OCI-LY3 (cell line): ENCODE measurements around the gene TRIM46.
"Not testable (repeated sequence)": the region's sequence is repeated elsewhere in the genome, so short reads cannot be mapped to it uniquely, and the experiment has no call there.

ENCODE experiments used
- H2AFZ ChIP-seq: fragments of 200-600, 300-600 bp; shearing (Covaris generic); 2 replicates; pipeline ENCODE4 v1.6.0; 2014; ENCODE audit warnings: antibody characterized with exemption, low read depth, low read length
- H3K27ac ChIP-seq: fragments of 200-600, 300-600 bp; sonication (generic); 2 replicates; pipeline ENCODE4 v1.5.1; 2014; ENCODE audit warnings: mild to moderate bottlenecking, low read length, moderate library complexity, mixed read lengths
- H3K27me3 ChIP-seq: fragments of 200-600, 300-600 bp; sonication (generic); 2 replicates; pipeline ENCODE4 v1.6.1; 2014; ENCODE audit warnings: low read depth, low read length, mixed read lengths
- H3K36me3 ChIP-seq: fragments of 200-600, 300-600 bp; sonication (generic); replicated peaks from 2 replicates; pipeline ENCODE3; 2014; ENCODE audit warnings: low read depth, low read length, mixed read lengths
- H3K4me1 ChIP-seq: fragments of 300-600, 200-600 bp; sonication (generic); 2 replicates; pipeline ENCODE4 v1.6.1; 2014; ENCODE audit warnings: low read length, mixed read lengths
- H3K4me2 ChIP-seq: fragments of 200-600, 300-600 bp; sonication (generic); 2 replicates; pipeline ENCODE4 v1.6.1; 2014; ENCODE audit warnings: low read length, mixed read lengths
- H3K4me3 ChIP-seq: fragments of 300-600, 200-600 bp; sonication (generic); 2 replicates; pipeline ENCODE4 v1.5.1; 2014; ENCODE audit warnings: antibody characterized with exemption, mild to moderate bottlenecking, low read length, moderate library complexity
- H3K79me2 ChIP-seq: fragments of 300-600, 200-600 bp; shearing (Covaris generic); 2 replicates; pipeline ENCODE4 v1.6.1; 2014; ENCODE audit warnings: mild to moderate bottlenecking, low read length, mixed read lengths
- H3K9ac ChIP-seq: fragments of 300-600, 200-600 bp; shearing (Covaris generic); 2 replicates; pipeline ENCODE4 v1.6.0; 2014; ENCODE audit warnings: mild to moderate bottlenecking, low read length, moderate library complexity
- H3K9me3 ChIP-seq: fragments of 200-600, 300-600 bp; shearing (Covaris generic); 2 replicates; pipeline ENCODE4 v1.6.1; 2014; ENCODE audit warnings: low read length, mixed read lengths; ENCODE audit not compliant: insufficient read depth
- H4K20me1 ChIP-seq: fragments of 200-600, 300-600 bp; sonication (generic); 2 replicates; pipeline ENCODE4 v1.6.1; 2016; ENCODE audit warnings: low read length, mixed read lengths; ENCODE audit not compliant: insufficient read depth
- EZH2phosphoT487 ChIP-seq: fragments of 200-600 bp; shearing (Covaris generic); IDR thresholded peaks from 2 replicates; pipeline ENCODE4 v1.6.1; 2018; ENCODE audit warnings: antibody characterized with exemption, mixed run types, low read depth
- TF ChIP-seq, protein P1 (sequence below): fragments of 200-600, 300-600 bp; sonication (generic); IDR thresholded peaks from 2 replicates; pipeline ENCODE4 v1.5.1; 2014; ENCODE audit warnings: antibody characterized with exemption, low read length, low read depth

Gene TRIM46

DNA sequence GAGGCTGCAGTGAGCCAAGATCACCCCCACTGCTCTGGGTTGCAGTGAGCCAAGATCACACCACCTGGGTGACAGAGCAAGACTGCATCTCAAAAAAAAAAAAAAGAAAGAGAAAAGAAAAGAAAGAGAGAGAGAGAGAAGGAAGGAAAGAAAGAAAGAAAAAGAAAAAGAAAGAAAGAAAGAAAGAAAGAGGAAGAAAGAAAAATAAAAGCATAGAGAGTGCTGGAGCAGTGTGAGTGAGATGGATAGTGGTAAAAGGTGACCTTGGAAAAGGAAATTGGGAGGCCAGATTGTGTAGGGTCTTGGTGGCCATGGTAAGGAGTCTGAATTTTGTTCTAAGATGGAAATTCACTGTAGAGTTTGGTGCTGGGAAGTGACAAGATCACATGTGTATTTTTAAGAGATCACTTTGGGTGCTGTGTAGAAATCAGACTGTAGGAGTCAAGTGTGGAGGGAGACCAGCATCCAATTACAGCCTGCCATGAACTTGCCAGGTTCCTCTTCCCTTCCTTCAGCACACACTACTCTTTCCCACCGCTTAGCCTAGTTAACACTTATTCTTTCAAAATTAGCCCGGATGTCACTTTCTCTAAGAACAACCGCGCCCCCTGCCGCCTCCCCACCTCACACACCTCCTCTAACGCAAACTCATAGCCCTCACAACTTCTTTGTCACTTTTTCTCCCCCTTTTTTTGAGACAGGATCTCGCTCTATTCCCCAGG, 52.7 kb downstream of the TRIM46 start:
- peak overlapping the region; percentile 77 for H3K27ac ChIP-seq
- peak overlapping the region; percentile 85 for H3K4me3 ChIP-seq
- no peaks in the 10 kb centered on the region for H4K20me1 ChIP-seq
- peaks cover 16% of the 10 kb centered on the region for H3K4me1 ChIP-seq
- no peaks in the 10 kb centered on the region for H3K9me3 ChIP-seq
- TF ChIP-seq, protein P1, sequence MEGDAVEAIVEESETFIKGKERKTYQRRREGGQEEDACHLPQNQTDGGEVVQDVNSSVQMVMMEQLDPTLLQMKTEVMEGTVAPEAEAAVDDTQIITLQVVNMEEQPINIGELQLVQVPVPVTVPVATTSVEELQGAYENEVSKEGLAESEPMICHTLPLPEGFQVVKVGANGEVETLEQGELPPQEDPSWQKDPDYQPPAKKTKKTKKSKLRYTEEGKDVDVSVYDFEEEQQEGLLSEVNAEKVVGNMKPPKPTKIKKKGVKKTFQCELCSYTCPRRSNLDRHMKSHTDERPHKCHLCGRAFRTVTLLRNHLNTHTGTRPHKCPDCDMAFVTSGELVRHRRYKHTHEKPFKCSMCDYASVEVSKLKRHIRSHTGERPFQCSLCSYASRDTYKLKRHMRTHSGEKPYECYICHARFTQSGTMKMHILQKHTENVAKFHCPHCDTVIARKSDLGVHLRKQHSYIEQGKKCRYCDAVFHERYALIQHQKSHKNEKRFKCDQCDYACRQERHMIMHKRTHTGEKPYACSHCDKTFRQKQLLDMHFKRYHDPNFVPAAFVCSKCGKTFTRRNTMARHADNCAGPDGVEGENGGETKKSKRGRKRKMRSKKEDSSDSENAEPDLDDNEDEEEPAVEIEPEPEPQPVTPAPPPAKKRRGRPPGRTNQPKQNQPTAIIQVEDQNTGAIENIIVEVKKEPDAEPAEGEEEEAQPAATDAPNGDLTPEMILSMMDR: peak; percentile 90
- TF ChIP-seq EZH2phosphoT487: no peak
- peak overlapping the region; percentile 34; the same call in 1 of the 2 replicates for H2AFZ ChIP-seq
- peaks cover 19% of the 10 kb centered on the region for H3K79me2 ChIP-seq
- H3K4me2 ChIP-seq: peak overlapping the region; percentile 83
- peak overlapping the region; percentile 95 for H3K9ac ChIP-seq
- no peaks in the 10 kb centered on the region for H3K27me3 ChIP-seq
- H3K36me3 ChIP-seq: peaks cover 6% of the 10 kb centered on the region

DNA sequence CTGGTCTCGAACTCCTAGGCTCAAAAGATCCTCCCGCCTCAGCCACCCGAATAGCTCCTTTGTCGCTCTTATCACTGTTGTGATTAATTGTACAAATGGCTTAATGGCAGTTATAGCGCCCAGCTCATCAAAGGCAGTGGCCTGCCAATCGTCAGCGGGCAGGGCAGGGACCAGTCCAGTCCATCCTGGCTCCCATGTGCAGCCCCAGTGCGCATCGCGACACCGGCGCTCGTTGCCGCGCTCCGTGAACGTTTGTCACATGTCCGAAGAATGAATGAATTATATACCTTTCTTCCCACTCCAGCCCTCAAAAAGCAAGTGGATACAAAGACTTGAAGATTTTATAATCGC, 53.2 kb downstream of the TRIM46 start:
- Histone ChIP-seq H3K27ac (peak overlapping the region; percentile 77), H3K4me3 (peak overlapping the region; percentile 85), H3K27me3 (no peaks in the 10 kb centered on the region), H3K4me1 (peaks cover 16% of the 10 kb centered on the region), H3K9me3 (no peaks in the 10 kb centered on the region), H4K20me1 (no peaks in the 10 kb centered on the region), H3K4me2 (peak overlapping the region; percentile 83), H3K79me2 (peaks cover 19% of the 10 kb centered on the region), H3K9ac (peak overlapping the region; percentile 95), H2AFZ (peak overlapping the region; percentile 34; the same call in 1 of the 2 replicates), H3K36me3 (peaks cover 6% of the 10 kb centered on the region)
- TF ChIP-seq, protein P1: 0 out of 2 replicates have a peak, but pooled peaks have one; percentile 31
- no peak for TF ChIP-seq EZH2phosphoT487

DNA sequence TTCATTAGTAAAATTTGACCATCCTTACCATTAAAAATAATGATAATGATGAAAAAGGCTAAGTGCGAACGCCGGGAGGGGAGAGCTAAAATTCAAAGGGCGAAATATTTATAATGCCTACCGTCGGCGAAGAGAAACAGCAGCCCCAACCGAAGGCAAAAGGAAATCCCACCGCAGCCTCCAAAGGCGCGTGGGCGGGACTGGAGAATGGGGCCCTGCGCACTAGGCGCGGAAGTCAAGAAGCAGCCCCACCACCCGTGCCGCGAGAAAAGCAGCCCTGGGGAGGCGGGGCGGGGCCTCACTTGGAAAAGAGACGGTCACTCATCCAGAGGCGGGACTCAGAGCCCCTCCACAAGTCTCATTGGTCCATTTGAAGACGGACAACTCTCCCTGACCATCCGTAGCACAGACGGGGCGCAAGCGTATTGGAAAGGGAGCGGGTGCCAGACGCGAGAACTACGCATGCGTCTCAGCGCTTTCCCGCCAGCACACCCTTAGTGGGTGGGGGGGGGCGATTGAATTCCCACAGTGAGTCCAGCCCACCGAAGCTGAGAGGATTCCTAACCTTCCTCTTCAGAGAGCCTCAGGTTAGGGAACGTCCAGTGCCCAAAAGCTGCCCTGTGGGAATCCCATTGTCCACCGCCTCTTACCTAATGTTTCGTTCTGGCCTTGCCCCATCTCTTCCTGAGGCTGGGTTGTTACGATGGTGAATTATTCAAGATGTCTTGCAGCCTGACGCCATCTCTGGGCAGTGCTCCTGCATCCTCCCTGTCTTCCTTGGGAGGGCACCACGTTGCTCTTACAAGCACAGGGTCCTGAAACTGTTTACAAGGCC, 53.8 kb downstream of the TRIM46 start:
- Histone ChIP-seq H4K20me1 (no peaks in the 10 kb centered on the region), H3K9ac (peak overlapping the region; percentile 95), H2AFZ (peak overlapping the region; percentile 52), H3K4me1 (peaks cover 16% of the 10 kb centered on the region), H3K9me3 (no peaks in the 10 kb centered on the region), H3K4me3 (peak overlapping the region; percentile 85), H3K27ac (peak overlapping the region; percentile 77), H3K36me3 (peaks cover 6% of the 10 kb centered on the region), H3K27me3 (no peaks in the 10 kb centered on the region), H3K79me2 (peaks cover 19% of the 10 kb centered on the region), H3K4me2 (peak overlapping the region; percentile 94)
- TF ChIP-seq, protein P1: no peak
- TF ChIP-seq EZH2phosphoT487: no peak

DNA sequence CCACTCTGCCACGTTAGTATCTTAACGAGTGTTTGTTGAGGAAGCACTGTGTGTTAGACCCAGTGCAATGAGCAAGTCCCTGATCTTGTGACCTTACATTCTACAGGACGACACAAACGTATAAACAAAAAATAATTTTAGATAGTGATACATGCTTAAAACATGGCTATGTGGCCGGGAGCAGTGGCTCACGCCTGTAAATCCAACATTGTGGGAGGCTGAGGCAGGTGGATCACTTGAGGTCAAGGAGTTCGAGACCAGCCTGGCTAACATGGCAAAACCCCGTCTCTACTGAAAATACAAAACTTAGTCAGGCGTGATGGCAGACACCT, 54.4 kb downstream of the TRIM46 start:
- no peaks in the 10 kb centered on the region for H3K9me3 ChIP-seq
- H3K36me3 ChIP-seq: peaks cover 6% of the 10 kb centered on the region
- H3K4me1 ChIP-seq: peaks cover 16% of the 10 kb centered on the region
- peaks cover 19% of the 10 kb centered on the region for H3K79me2 ChIP-seq
- no peaks in the 10 kb centered on the region for H4K20me1 ChIP-seq
- peak overlapping the region; percentile 52 for H2AFZ ChIP-seq
- no peaks in the 10 kb centered on the region for H3K27me3 ChIP-seq
- peak overlapping the region; percentile 68 for H3K27ac ChIP-seq
- H3K4me2 ChIP-seq: peak overlapping the region; percentile 94
- peak overlapping the region; percentile 78 for H3K4me3 ChIP-seq
- peak overlapping the region; percentile 86 for H3K9ac ChIP-seq
- no peak for TF ChIP-seq EZH2phosphoT487
- TF ChIP-seq, protein P1: no peak

DNA sequence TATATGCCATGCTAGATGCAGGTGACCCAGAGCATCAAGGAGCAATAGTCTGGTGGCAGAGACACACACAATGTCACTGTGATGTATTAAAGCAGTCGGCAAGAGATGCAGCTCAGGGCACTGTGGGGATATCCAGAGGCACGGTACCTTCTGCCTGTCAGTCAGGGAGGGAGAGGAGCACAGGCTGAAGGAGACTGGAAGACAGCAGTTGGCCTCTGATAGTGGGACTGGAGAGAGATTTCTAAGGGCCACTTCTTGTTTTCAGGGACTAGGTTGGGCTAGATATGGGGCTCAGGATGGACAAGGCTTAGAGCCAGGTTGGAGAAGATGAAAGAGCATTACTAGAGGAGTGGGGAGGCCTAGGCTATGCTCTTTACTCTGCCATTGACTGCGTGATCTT, 57.7 kb downstream of the TRIM46 start:
- not testable (repeated sequence) for H3K27ac ChIP-seq, H3K4me3 ChIP-seq, H3K4me1 ChIP-seq, H3K9me3 ChIP-seq, H2AFZ ChIP-seq, H3K4me2 ChIP-seq, H3K27me3 ChIP-seq, H3K36me3 ChIP-seq, H4K20me1 ChIP-seq, H3K9ac ChIP-seq, H3K79me2 ChIP-seq
